OCI-LY1 (cell line): ENCODE results near the gene SMIM41.

Experiments used
- EZH2 ChIP-seq: fragments of 200-600 bp; sonication (generic), shearing (Covaris generic); IDR thresholded peaks from 2 replicates; pipeline ENCODE4 v1.8.0; 2017; ENCODE audit warnings: borderline replicate concordance, mixed run types, mild to moderate bottlenecking, antibody characterized with exemption, low read length, moderate library complexity, mixed read lengths
- TF ChIP-seq, protein P1 (sequence below): fragments of 200-600 bp; sonication (generic), shearing (Covaris generic); IDR thresholded peaks from 2 replicates; pipeline ENCODE4 v1.5.1; 2017; ENCODE audit warnings: mild to moderate bottlenecking, antibody characterized with exemption, low read length, moderate library complexity, mixed read lengths

- TF ChIP-seq, protein P1, sequence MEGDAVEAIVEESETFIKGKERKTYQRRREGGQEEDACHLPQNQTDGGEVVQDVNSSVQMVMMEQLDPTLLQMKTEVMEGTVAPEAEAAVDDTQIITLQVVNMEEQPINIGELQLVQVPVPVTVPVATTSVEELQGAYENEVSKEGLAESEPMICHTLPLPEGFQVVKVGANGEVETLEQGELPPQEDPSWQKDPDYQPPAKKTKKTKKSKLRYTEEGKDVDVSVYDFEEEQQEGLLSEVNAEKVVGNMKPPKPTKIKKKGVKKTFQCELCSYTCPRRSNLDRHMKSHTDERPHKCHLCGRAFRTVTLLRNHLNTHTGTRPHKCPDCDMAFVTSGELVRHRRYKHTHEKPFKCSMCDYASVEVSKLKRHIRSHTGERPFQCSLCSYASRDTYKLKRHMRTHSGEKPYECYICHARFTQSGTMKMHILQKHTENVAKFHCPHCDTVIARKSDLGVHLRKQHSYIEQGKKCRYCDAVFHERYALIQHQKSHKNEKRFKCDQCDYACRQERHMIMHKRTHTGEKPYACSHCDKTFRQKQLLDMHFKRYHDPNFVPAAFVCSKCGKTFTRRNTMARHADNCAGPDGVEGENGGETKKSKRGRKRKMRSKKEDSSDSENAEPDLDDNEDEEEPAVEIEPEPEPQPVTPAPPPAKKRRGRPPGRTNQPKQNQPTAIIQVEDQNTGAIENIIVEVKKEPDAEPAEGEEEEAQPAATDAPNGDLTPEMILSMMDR, result no peak
- TF ChIP-seq EZH2, result no peak
These were observed 13.0 kb upstream of the SMIM41 start for GRCh38 chr12:52066346-52067080.
